CD4-positive, alpha-beta T cell treated with Interleukin-12 subunit alpha and Interleukin-12 subunit beta, for 1 hour (primary cell): ENCODE measurements around the gene INSC.
A peak's percentile ranks its signal among the peaks of the same experiment; 100 is the strongest.
"Not testable (repeated sequence)": the region's sequence is repeated elsewhere in the genome, so short reads cannot be mapped to it uniquely, and the experiment has no call there.

Source experiments
- DNase-seq: peaks from one replicate; pipeline ENCODE4 v3.0.0-alpha.2; 2020

Gene INSC, protein sequence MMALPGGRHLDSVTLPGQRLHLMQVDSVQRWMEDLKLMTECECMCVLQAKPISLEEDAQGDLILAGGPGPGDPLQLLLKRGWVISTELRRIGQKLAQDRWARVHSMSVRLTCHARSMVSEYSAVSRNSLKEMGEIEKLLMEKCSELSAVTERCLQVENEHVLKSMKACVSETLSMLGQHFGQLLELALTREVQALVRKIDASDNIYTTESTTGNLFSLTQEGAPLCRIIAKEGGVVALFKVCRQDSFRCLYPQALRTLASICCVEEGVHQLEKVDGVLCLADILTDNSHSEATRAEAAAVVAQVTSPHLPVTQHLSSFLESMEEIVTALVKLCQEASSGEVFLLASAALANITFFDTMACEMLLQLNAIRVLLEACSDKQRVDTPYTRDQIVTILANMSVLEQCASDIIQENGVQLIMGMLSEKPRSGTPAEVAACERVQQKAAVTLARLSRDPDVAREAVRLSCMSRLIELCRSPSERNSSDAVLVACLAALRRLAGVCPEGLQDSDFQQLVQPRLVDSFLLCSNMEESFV

DNA sequence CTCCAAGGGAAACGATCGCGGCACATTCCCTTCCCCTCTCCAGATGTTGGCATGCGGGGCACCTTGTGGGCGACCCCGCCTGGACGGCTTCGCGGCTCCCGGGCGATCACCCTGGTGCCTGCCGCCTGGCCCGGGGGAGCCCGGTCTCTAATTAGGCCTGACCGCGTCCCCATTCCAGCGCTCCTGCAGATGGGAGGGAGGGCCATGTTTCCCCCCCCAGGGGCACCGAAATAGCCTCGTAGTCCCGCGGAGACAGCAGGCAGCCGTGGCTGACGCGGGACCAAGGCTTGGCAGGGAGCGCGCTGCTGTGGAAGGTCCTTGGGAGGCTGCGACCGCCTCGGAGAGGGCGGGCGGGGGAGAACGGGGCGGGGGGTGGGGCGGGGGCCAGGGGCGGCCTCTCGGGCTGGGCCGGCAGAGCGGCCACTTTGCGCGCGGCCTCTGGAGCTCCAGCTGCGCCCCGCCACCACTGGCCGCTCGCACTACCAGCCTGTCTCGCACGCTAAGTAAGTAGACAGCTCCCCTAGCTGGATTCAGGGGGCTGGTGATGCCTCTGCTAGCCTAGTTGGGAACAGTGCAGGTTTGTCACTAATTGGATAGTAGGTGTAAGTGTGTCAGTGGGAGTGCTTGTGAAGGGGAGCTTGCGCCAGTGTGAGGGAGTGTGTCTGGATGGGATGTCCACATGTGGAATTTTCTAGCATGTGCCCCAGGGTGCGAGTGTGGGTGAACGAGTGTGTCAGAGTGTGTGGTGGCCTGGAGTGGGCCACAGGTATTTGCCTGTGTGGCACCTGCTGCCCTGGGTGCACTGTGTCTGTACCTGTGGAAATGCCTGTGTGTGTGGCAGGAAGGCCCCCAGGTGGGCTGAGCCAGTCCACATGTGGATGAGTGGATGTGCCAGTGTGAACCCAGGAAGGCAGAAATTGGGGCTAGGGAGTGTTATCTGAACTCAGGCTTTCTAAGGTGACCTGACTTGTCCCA lies at the start of gene INSC:
INSC (plus strand) TSS at position 423 of the 975 bp plus-strand sequence. CDS start 34,252 bp downstream, outside the sequence.
- no peak for DNase-seq

DNA sequence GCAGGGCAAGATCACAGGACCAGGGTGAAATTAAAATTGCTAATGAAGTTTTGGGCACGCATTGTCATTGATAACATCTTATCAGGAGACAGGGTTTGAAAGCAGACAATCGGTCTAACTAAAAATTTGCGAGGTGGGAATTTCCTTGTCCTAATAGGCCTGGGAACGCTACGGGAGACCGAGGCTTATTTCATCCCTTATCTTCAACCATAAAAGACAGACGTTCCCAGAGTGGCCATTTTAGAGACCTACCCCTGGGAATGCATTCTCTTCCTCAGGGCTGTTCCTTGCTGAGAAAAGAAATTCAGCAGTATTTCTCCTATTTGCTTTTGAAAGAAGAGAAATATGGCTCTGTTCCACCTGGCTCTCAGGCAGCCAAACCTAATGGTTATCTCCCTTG lies 45.0 kb upstream of the INSC start:
- not testable (repeated sequence) for DNase-seq

DNA sequence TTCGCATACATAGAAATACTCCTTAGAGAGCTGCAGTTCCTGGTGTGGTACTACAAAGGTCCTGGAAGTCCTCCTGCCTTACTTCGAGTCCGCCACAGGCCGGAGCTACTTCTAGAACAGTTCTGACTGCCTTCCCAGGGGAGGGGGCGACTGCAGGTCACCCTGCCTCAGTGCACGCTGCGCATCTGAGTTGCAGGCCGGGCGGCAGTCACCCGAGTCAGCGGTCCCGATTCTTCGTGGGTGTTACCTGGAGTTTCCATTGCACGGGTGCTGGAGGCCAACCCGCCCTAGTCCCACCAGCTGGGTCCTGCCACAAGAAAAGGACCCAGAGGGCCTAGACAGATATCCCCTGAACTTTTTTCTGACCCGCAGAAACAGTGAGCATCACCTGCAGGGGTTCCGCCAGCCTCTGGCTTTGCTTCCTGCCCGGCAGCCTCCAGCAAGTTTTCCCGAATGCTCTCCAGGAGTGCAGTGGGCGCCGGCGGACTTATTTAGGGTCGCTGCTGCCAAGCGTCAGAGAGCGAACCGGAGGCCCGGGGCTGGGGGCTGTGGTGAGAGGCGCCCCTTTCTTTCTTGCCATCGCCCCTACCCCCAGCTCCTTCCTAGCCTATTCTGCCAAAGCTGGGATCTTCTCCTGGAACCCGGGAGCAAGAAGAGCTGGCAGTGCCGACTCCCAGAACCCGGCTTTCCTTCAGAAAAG lies 43.0 kb upstream of the INSC start:
- no peak for DNase-seq

DNA sequence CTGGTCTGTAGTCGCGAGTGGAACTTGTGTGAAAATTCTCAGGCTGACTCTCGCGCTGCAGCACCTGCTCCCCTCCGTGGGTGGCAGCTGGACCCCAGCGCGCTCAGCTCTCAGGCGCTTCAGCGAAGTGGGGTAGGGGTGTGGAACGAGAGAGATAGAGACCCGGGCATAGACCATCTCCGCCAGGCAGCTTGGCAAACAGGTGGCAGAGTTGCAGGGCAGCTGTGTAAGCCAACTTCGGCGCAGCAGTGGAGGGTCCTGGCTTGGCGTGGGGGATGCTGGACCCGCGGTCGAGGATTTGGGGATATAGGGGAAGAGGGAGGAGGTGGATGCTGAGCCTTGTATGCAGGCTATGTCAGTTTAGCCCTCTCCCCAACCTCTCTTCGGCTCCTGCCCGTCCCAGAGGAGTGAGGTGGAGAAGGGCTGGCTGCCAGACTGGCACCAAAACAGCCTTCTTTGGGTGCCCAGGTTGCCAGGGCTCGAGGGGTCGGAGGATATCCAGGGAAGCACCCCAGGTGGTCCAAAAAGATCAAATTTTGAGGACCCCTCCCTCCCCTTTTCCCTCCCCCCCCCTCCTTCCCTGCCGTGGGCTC lies 42.1 kb upstream of the INSC start:
- DNase-seq, result no peak

DNA sequence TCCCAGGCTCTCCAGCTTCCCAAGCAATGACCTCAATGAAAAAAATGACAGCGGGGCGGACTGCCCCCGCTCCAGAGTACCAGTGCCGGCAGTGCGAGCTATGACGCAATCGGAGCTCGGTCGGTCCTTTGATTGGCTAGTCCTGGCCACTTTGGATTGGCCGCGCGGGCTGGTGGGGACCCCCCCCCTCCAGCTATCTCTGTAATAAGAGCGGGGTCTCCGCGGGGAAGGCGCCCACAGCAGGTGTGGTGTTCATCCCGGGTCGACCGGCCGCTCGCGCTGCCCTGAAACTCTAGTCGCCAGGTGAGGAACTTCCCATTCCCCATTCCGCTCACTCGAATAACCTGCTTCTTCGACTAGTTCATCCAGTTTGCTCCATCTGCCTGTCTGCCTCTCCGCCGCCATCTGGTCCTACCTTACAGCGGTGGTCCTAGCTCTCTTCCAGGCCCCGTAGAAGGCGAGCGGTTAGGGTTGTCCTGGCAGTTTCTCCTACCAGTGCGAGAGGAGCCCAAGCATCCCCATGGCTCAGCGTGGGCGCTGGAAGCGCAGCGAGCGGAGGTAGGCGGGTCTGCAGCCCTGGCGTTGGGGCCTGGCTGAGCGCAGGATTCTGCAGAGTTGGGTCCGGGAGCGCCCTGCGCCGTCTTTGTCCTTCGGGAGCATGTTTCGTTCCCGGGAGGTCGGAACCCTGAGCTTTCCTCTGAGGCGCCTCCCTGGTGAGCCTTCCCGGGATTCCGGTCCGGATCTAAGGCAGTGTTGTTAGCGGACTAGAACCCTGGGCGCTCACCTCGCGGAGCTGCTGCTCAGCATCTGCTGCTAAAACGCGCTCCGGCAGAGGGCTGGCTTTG lies 41.1 kb upstream of the INSC start, which contains the start of gene CALCB:
CALCB (plus strand) TSS at position 233 of the 845 bp plus-strand sequence. CDS start 1,126 bp downstream, outside the sequence.
- DNase-seq, result no peak

DNA sequence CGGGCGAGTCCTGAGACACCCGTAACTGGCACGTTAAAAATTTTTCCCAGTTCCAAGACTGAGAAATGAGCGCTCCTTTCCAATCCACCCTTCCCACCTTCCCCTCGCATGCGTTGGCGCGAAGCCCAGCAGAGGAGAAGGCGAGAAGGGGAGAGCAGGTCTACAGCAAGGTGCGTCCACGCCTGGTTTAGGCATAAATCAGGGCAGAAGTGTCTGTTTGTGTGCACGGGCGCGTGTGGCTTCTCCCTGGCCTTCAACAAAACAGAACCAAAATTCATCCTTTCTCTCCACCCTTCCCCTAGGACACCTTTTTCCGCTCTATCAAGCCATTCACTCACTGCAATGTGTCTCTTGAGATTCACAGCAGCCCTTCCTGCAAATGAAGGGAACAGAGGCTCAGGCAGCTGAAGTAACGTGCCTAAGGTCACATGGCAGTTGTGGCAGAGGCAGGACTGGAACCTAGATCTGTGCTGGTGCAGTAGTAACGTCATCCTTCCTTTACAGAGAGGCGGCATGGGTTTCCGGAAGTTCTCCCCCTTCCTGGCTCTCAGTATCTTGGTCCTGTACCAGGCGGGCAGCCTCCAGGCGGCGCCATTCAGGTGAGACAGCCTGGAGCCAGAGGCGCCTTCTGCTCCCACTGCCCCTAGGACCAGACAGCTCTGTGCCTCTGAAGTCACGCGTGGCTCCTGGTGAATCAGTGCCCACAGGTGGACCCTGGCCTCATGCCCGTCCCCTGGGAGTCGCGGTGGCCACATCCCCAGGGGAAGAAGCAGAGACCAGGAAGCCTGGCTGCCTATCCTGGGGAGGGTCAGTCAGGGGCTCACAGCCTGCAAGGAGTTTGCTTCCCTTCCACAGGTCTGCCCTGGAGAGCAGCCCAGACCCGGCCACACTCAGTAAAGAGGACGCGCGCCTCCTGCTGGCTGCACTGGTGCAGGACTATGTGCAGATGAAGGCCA lies 40.2 kb upstream of the INSC start:
- DNase-seq, result peak; percentile 78

DNA sequence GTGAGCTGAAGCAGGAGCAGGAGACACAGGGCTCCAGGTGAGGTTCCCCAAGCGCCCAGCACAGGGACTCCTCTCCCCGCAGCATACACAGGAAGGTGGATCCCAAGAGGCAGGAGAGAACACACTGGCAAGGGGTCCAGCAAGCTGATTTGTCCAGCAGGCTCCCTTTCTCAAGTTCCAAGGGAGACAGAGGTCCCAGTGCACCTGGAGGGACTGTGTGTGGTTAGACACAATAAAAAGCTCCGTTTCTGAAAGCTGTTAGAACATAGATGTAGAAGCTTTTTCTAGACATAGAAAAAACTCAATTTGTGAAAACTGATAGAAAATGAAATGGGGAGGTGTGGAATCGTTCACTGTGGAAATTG lies 39.6 kb upstream of the INSC start:
- no peak for DNase-seq

DNA sequence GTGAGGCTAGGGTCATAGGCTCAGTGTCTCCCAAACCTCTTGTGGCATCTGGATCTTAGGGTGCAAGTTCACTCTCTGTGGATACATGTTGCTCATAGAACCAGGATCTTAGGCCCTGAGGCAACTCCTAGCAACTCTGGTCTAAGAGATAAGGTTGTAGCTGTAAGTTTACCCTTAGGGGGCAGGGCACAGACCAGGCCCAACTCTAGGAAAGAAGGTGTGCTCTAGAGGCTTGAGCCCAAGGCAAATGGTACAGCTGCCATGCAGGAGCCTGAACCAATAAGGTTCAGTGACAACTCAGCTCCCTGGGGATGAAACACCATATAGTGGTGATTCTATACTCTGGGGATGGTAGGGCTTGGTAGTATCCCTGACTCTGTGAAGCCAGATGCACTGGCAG lies 23.5 kb upstream of the INSC start:
- DNase-seq, result no peak

DNA sequence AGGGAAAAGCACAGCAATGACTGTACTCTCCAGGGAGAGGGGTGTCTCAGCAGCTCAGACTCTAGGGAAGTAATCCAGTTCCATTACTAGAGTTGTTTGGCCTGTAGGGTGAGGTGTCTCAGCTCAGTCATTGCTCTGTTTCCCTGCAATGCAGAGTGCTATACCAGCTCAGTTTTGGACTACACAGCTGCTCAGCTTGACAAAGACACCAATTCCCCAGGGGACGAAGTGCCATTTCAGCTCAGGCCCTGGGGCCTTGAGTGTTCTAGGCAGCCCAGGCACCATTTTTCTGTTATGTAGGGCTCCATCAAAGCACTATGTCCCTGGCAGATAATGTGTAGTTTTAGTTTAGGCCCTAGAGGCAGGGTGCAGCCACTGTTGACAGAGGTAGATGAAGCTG lies 23.1 kb upstream of the INSC start:
- DNase-seq, result no peak

DNA sequence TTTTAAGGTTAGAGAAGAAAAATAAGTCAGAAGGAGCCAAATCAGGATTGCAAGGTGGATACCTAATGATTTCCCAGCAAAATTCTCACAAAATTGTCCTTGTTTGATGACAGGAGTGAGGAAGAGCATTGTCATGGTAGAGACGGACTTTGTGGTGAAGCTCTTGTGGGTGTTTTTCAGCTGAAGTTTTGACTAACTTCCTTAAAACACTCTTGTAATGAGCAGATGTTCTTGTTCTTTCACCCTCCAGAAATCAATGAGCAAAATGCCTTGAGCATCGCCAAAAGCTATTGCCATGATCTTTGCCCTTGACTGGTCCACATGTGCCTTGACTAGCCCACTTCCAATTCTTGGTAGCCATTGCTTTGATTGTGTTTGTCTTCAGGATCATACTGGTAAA lies 21.3 kb upstream of the INSC start:
- DNase-seq, result no peak

DNA sequence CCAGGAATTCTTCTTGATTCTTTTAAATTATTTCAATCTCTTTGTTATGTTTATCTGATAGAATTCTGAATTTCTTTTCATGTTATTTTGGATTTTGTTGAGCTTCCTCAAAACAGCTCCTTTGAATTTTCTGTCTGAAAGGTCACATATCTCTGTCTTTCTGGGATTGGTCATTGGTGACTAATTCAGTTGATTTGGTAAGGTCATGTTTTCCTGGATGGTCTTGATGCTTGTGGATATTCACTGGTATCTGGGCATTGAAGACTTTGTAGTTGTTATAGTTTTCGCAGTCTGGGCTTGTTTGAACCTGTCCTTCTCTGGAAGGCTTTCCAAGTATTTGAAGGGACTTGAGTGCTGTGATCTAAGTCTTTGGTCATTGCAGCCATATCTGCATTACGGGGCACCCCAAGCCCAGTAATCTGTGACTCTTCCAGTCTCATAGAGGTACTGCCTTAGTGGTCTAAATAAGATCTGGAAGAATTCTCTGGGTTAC lies 18.9 kb upstream of the INSC start:
- DNase-seq, result no peak

DNA sequence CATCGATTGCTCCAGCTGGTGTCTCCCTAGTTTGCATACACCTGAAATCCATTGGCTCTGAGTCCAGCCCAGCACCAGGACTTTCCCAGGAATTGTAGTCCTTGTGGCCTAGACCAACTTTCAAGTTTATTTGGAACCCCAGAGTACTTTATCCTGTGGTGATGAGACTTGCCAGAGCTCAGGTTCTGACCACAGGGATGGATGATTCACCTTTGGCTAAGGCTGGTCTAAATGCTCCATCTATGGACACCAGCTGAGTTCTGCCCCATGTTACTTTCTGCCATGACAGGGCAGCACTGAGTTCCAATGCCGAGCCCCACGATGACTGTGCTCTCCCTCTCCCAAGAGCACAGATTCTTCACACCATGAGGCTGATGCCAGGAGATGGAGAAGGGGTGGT lies 17.3 kb upstream of the INSC start:
- no peak for DNase-seq

DNA sequence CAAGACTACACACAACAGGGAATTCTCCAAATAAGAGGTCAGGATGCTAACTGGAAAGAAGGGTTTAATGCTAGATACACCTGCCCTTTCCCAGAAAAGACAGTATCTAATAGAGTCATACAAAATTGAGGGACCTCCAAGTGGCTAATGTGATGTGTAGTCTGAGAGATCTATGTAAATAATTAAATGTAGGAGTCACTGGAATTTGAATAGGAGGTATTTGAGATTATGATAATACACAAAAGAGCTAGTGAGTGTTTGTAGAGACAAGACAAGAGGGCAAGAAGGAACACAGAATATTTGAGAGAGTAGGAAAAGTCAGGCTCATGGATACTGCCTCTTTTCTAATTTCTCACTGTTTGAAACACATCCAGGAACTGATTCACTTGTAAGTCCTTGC lies 15.5 kb upstream of the INSC start:
- no peak for DNase-seq

DNA sequence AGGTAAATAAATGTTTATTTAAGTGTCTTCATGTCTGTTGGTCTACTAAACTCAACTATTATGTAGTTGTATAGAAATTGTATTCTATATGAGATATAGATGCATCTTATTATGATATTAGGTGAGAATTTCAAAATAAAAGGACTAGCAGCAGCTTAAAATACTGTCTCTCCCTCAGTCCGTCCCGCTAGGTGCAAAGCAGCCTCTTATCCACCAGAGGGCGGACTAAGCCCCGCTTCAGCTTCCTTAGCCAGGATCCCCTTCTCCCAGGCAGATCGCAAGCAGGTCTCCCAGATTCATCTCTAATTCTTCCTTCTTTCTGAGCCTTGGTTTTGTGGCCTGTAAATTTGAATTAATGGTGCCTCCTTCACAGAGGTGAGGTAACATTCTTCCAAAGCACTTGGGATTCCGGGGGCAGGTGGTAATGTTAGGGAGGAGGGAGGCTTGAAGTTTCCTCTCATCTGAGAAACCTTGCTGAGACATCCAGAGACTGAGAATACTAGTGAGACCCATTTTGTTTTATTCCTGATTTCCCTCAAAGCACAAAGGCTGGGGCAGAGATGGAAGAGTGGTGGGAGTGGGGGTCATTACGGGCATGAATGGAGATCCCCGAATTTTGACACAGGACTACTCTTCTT lies 13.5 kb upstream of the INSC start:
- peak; percentile 41 for DNase-seq

DNA sequence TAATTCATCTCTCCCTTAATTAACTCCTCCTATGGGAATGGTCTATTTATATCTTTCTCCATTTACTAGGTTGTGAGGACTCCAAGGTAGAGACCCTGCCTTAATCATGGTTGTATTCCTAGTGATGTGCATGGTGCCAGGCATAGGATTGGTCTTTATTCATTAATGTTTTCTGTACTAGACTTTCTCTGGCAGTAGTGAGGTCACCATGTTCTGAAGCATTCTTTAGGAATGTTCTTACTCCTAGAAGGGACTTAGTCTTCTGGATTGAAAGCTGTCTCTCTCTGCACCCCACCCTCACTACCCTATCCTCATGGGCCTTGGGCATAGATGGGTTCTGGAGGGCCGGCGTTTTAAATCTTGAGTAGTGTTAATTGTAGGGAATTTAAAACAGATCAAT lies 10.6 kb upstream of the INSC start:
- DNase-seq, result no peak

DNA sequence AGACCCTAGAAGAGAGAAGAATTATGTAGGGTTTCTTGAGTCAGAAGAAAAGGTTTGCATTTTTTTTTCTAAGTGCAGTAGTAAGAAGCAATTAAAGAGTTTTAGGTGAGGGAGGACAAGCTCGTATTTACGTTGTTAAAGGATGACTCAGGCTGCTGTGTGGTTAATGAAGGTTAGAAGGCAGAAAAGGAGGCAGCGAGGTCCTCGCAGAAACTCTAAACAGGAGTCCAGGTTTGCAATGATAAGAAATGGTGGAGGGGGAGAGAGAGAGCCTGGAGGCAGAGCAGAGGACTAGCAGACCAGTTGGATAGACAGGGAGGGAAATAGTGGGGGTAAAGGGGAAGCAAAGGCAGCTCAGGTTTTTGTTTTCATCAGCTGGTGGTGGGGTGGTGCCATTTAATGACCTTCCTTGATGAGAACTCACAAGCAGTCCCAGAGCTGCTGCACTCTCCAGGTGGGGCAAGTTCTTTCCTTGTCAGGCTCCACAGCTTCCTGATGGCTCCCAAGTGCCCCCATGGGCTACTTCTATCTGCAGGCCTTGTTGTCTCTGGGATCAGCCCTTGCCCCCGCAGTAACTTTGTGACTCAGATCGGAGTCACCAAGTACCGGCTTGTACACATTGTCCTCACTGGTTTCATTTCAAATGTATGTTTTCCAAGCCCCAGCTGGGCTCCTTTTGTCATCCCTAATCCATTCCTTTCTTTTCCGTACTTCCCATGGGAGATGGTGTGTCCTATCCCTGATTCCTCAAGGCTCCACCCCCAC lies 8.3 kb upstream of the INSC start:
- no peak for DNase-seq

DNA sequence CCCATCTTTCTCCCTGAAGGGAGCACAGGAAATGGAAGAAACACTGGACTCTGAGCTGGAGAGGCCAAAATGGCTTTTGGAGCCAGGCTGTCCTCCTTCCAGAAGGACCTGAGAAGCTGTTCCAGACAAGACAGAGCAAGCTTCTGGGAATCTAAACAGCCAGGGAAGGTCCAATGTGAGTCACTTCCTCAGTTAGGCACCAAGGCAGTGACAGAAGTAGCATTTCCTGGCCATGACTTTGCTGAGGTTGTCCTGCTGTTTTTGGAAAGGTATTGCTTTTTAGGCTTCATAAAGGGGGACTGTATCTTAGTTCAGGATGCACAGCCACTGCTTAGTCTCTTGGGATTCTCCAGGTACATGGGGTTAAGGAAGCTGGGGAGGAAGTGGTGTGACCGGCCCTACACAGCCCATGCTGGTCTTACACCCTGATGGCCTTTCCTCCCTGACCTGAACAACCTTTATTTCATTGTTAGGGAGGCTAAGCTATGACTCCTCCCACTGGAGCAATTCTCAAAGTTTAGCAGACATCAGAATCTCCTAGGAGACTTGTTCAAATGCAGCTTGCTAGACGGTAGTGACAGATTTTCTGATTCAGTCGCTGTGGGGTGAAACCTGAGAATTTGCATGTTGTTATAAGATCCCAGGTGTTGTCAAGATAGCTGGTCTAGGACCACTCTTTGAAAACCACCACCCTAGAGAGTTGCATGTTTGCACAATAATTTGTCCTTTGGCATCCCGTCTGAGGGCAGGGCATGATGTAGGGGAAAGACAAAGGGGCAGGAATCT lies 6.8 kb upstream of the INSC start:
- no peak for DNase-seq

DNA sequence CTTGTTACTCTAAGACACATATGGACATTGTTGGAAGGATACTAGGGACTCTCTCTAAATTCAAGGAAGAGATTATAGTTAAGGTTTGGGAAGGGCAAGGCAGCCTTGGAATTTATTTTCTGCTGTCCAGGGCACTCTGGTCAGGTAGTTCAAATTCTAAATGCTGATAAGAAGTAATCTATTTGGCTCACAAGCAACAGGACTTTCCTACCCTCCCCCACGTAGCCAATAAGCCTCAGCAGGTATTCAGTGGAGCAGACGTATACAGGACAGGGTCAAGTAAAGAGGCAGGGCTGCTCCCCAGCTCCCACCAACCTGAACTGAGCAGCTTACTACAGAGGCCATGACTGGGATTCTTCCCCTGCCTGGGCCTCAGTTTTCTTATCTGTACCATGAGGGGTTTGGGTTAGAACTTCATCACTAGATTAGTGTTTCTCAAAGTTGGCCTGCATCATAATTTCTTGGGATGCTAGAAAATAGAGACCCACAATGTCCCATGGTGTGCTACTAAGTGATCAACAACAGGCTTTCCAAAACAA lies 6.1 kb upstream of the INSC start:
- DNase-seq, result no peak
